HepG2 (cell line): ENCODE results near the gene MOG. TPM values are rescaled to one million over a fixed set of nuclear protein-coding genes. Genes with fewer than 3 reads are reported as not detected.

Experiments
- ATAC-seq: fragments of 200-7000 bp; cut with Tn5 transposase; 3 replicates; pipeline ENCODE4 v1.9.1; 2020; ENCODE audit warnings: mild to moderate bottlenecking, moderate library complexity
- BruUV-seq: library from RNA; stranded (reverse); fragments of 400-500 nt; replicated peaks from 2 replicates; lab custom pipeline; 2021; lab: Mats Ljungman, UMichigan
- CTCF ChIA-PET: fragments of 300-600 bp; formaldehyde crosslinking; extraction: SDS; loops from one replicate; lab custom pipeline; 2021; ENCODE audit warnings: low total read pairs, inconsistent platforms, low intra/inter-chr PET ratio; lab: Yijun Ruan, JAX
- POLR2A ChIA-PET: fragments of 350-600 bp; sonication (Branson Sonifier 250); formaldehyde crosslinking; loops from one replicate; lab custom pipeline; 2020; ENCODE audit warnings: antibody characterized with exemption, inconsistent platforms; lab: Yijun Ruan, JAX
- DNase-seq: peaks from one replicate; pipeline ENCODE4 v3.0.0-alpha.2; 2015; ENCODE audit warnings: low spot score
- FAIRE-seq: peaks from 3 replicates; lab custom pipeline; 2011; peaks lifted over from hg19 to GRCh38; lab: Jason Lieb, UNC
- H2AFZ ChIP-seq: one replicate; pipeline ENCODE4 v1.6.1; 2011; ENCODE audit warnings: low read length, inconsistent platforms
- H3K27ac ChIP-seq: fragments of 300-600 bp; 3 replicates; pipeline ENCODE4 v1.8.0; 2011; ENCODE audit warnings: mixed run types, mild to moderate bottlenecking, mixed read lengths, low read length, inconsistent platforms; ENCODE audit not compliant: insufficient read depth; ENCODE audit errors: extremely low read length
- H3K27me3 ChIP-seq, 2 experiments: fragments of 200-600 bp in 1 of 2; 2 replicates in 1 of 2; 3 replicates in 1 of 2; pipeline versions ENCODE4 v1.6.0 to v1.8.0; 2011; ENCODE audit warnings: low read length in 2 of 2, mild to moderate bottlenecking in 2 of 2, moderate library complexity in 2 of 2, inconsistent platforms in 1 of 2; ENCODE audit not compliant: insufficient read depth in 2 of 2, control insufficient read depth in 1 of 2
- H3K36me3 ChIP-seq, 2 experiments: fragments of 200-600 bp in 1 of 2; replicated peaks in 1 of 2; 2 replicates in 1 of 2; 3 replicates in 1 of 2; pipeline versions ENCODE4 v1.5.1 to v1.8.0; 2011; ENCODE audit warnings: low read length in 2 of 2, inconsistent platforms in 1 of 2; ENCODE audit not compliant: insufficient read depth in 2 of 2, control insufficient read depth in 1 of 2
- H3K4me1 ChIP-seq: 2 replicates; pipeline ENCODE4 v1.5.1; 2012; ENCODE audit warnings: low read length, inconsistent platforms; ENCODE audit not compliant: insufficient read depth
- H3K4me2 ChIP-seq: 2 replicates; pipeline ENCODE4 v1.6.0; 2011; ENCODE audit warnings: low read depth, low read length, inconsistent platforms
- H3K4me3 ChIP-seq, 3 experiments: fragments of 200-600 bp in 1 of 3; sonication (generic), shearing (Covaris generic) in 1 of 3; replicated peaks in 1 of 3; 2 replicates each; pipeline ENCODE4 v1.5.1; 2011 to 2016; ENCODE audit warnings: low read length in 3 of 3, inconsistent platforms in 2 of 3, low read depth in 2 of 3, mild to moderate bottlenecking in 2 of 3, control low read depth in 1 of 3, mixed read lengths in 1 of 3; ENCODE audit not compliant: insufficient read depth in 1 of 3
- H3K79me2 ChIP-seq: one replicate; pipeline ENCODE4 v1.6.1; 2011; ENCODE audit warnings: low read length, inconsistent platforms; ENCODE audit not compliant: insufficient read depth
- H3K9ac ChIP-seq: 2 replicates; pipeline ENCODE4 v1.6.0; 2011; ENCODE audit warnings: mild to moderate bottlenecking, low read depth, low read length, inconsistent platforms; ENCODE audit not compliant: insufficient read depth
- H3K9me3 ChIP-seq: 2 replicates; pipeline ENCODE4 v1.5.1; 2012; ENCODE audit warnings: mild to moderate bottlenecking, low read length
- H4K20me1 ChIP-seq: 2 replicates; pipeline ENCODE4 v1.6.0; 2011; ENCODE audit warnings: inconsistent platforms, mild to moderate bottlenecking, low read length, moderate library complexity; ENCODE audit not compliant: insufficient read depth
- EZH2 ChIP-seq: conservative IDR thresholded peaks from 2 replicates; pipeline ENCODE4 v1.6.1; 2012; ENCODE audit warnings: mild to moderate bottlenecking, low read depth, low read length, moderate library complexity
- FOSL2 ChIP-seq: sonication (generic); formaldehyde crosslinking; IDR thresholded peaks from 2 replicates; pipeline ENCODE4 v1.4.0; 2020; ENCODE audit warnings: missing genetic modification reagents
- FOXA1 ChIP-seq, 2 experiments: fragments of 450-650 bp in 1 of 2; sonication (generic) in 1 of 2; formaldehyde crosslinking in 1 of 2; IDR thresholded peaks; 2 replicates each; pipeline versions ENCODE4 v1.4.0 to v1.6.1; 2016 to 2020; ENCODE audit warnings: missing genetic modification reagents in 1 of 2
- IRF2 ChIP-seq: IDR thresholded peaks from 2 replicates; pipeline ENCODE4 v1.6.1; 2018; ENCODE audit warnings: missing genetic modification reagents, missing compliant biosample characterization
- JARID2 ChIP-seq: sonication (generic); formaldehyde crosslinking; IDR thresholded peaks from 2 replicates; pipeline ENCODE4 v1.8.1; 2023; ENCODE audit warnings: missing genetic modification reagents, inconsistent platforms; ENCODE audit not compliant: insufficient replicate concordance
- MAZ ChIP-seq, 2 experiments: sonication (generic) in 1 of 2; formaldehyde crosslinking in 1 of 2; IDR thresholded peaks; 2 replicates each; pipeline versions ENCODE4 v1.5.0 to v1.6.1; 2012 to 2020; ENCODE audit warnings: low read depth in 2 of 2, mild to moderate bottlenecking in 2 of 2, borderline replicate concordance in 1 of 2, improper control_type of control experiment in 1 of 2, low read length in 1 of 2, missing genetic modification reagents in 1 of 2, moderate library complexity in 1 of 2
- REXO4 ChIP-seq: sonication (generic); formaldehyde crosslinking; IDR thresholded peaks from 2 replicates; pipeline ENCODE4 v1.8.0; 2022; ENCODE audit warnings: missing genetic modification reagents, mild to moderate bottlenecking, borderline replicate concordance
- SAFB2 ChIP-seq: sonication (generic); formaldehyde crosslinking; IDR thresholded peaks from 2 replicates; pipeline ENCODE4 v1.5.1; 2020; ENCODE audit warnings: missing genetic modification reagents, low read depth, mild to moderate bottlenecking, borderline replicate concordance
- SOX13 ChIP-seq, 3 experiments: fragments of 450-650 bp in 1 of 3; sonication (generic) in 1 of 3; formaldehyde crosslinking in 1 of 3; IDR thresholded peaks in 2 of 3; conservative IDR thresholded peaks in 1 of 3; 2 replicates each; pipeline versions ENCODE4 v1.5.0 to v1.6.1; 2016 to 2020; ENCODE audit warnings: antibody characterized with exemption in 1 of 3, mild to moderate bottlenecking in 1 of 3, missing compliant biosample characterization in 1 of 3, missing genetic modification reagents in 1 of 3, moderate library complexity in 1 of 3
- SRF ChIP-seq: IDR thresholded peaks from 2 replicates; pipeline ENCODE4 v1.6.1; 2011; ENCODE audit warnings: mild to moderate bottlenecking, low read depth, low read length, moderate library complexity
- STAG1 ChIP-seq: sonication (generic); formaldehyde crosslinking; IDR thresholded peaks from 2 replicates; pipeline ENCODE4 v1.4.0; 2020; ENCODE audit warnings: missing genetic modification reagents
- TCF7L2 ChIP-seq: IDR thresholded peaks from 2 replicates; pipeline ENCODE4 v1.6.1; 2011; ENCODE audit warnings: mild to moderate bottlenecking, low read depth, low read length, moderate library complexity
- U2AF2 ChIP-seq: fragments of 200-400 bp; formaldehyde crosslinking; IDR thresholded peaks from 2 replicates; pipeline ENCODE4 v1.6.1; 2017; ENCODE audit warnings: low read depth, mild to moderate bottlenecking, low read length
- ZBTB14 ChIP-seq: sonication (generic); formaldehyde crosslinking; IDR thresholded peaks from 2 replicates; pipeline ENCODE4 v1.4.0; 2020; ENCODE audit warnings: missing genetic modification reagents
- ZFP36L2 ChIP-seq: sonication (generic); formaldehyde crosslinking; IDR thresholded peaks from 2 replicates; pipeline ENCODE4 v1.4.0; 2020; ENCODE audit warnings: missing genetic modification reagents
- ZNF160 ChIP-seq: sonication (generic); formaldehyde crosslinking; IDR thresholded peaks from 2 replicates; pipeline ENCODE4 v1.8.0; 2022; ENCODE audit warnings: mild to moderate bottlenecking, inconsistent platforms, missing genetic modification reagents
- ZNF607 ChIP-seq: sonication (generic); formaldehyde crosslinking; IDR thresholded peaks from 2 replicates; pipeline ENCODE4 v1.5.1; 2020; ENCODE audit warnings: missing genetic modification reagents, mild to moderate bottlenecking, borderline replicate concordance
- ZNF678 ChIP-seq: sonication (generic); formaldehyde crosslinking; IDR thresholded peaks from 2 replicates; pipeline ENCODE4 v1.4.0; 2020; ENCODE audit warnings: mild to moderate bottlenecking, missing genetic modification reagents
- ZNF737 ChIP-seq: sonication (generic); formaldehyde crosslinking; IDR thresholded peaks from 2 replicates; pipeline ENCODE4 v1.5.0; 2020; ENCODE audit warnings: missing genetic modification reagents, mild to moderate bottlenecking, borderline replicate concordance
- ZNF761 ChIP-seq: sonication (generic); formaldehyde crosslinking; conservative IDR thresholded peaks from 2 replicates; pipeline ENCODE4 v1.4.0; 2020; ENCODE audit warnings: mild to moderate bottlenecking, missing genetic modification reagents
- WGBS: methylation state at CpG from one replicate; pipeline ENCODE4 v1.1.6; 2017; ENCODE audit warnings: low lambda C conversion rate; 5-methylcytosine and 5-hydroxymethylcytosine counted together
- in situ Hi-C: cut with HindIII; loops from 2 replicates; pipeline ENCODE4 v1.10.0; 2017; ENCODE audit warnings: low pct_unique_long_range_greater_than_20kb; ENCODE audit not compliant: extremely low pct_ligation_motif_present
- intact Hi-C: fragments of 100-400 bp; cut with micrococcal nuclease; formaldehyde crosslinking; loops from one replicate; pipeline ENCODE4 v1.10.0; 2022; ENCODE audit not compliant: unreplicated experiment
- polyA plus RNA-seq, 8 experiments: library from polyadenylated mRNA; depleted of rRNA in 3 of 8; stranded (reverse) in 7 of 8; unstranded in 1 of 8; fragments of >200 nt; fragmentation: Illumina TruSeq in 4 of 8; extraction: Trizol in 4 of 8; gene quantifications; 2 replicates each; pipeline versions ENCODE4 v1.2.1 to v1.2.3, GENCODE V29; 2011 to 2016; ENCODE audit warnings: low read depth in 4 of 8, missing spikeins in 1 of 8, mixed read lengths in 1 of 8; ENCODE audit not compliant: insufficient read depth in 1 of 8
- total RNA-seq, 5 experiments: library from RNA; depleted of rRNA; stranded (reverse); fragments of >200 nt; fragmentation: Illumina TruSeq; extraction: Trizol; gene quantifications; 2 replicates each; pipeline ENCODE4 v1.2.3, GENCODE V29; 2016; ENCODE audit warnings: low read depth in 1 of 5
- TF ChIP-seq, protein P1 (sequence below): IDR thresholded peaks from 2 replicates; pipeline ENCODE4 v1.6.1; 2016; ENCODE audit warnings: mild to moderate bottlenecking

Gene MOG
- total and polyA plus RNA-seq, 2 of the 13 experiments (the other 11 are each of a cell fraction or from before 2014, with no cell fraction given), result not detected

GRCh38 chr6:29632789-29633533 is 23.9 kb upstream of the MOG start, which contains the start of gene GABBR1:
TSS of gene GABBR1 (minus strand) at chr6:29633183. CDS start at chr6:29632385, 798 bp downstream.
- DNase-seq (no peak), ATAC-seq (peak; percentile 79), FAIRE-seq (no peak)
- H3K9ac ChIP-seq, result peak within 1 kb of the TSS; percentile 24; the same call in 1 of the 2 replicates
- peaks cover 27% of the 10 kb centered on the region for H3K4me1 ChIP-seq
- peaks cover 4 to 61% of the 10 kb centered on the region in 2 experiments for H3K27me3 ChIP-seq
- H3K36me3 ChIP-seq, result no peaks in the 10 kb centered on the region
- peak within 1 kb of the TSS; percentile 63 for H3K4me2 ChIP-seq
- no peaks in the 10 kb centered on the region for H3K9me3 ChIP-seq
- H3K27ac ChIP-seq, result no peak within 1 kb of the TSS
- no peaks in the 10 kb centered on the region for H3K79me2 ChIP-seq
- H4K20me1 ChIP-seq, result no peaks in the 10 kb centered on the region; the same call in 1 of the 2 replicates
- WGBS, result 3% methylated on average over 56 of the region's 57 CpGs
- in situ Hi-C loops (no loop called here), intact Hi-C loops (no loop called here)
- H2AFZ ChIP-seq, result no peak within 1 kb of the TSS
- H3K4me3 ChIP-seq, result peak within 1 kb of the TSS; percentile 56 to 74 (median 65)
- CTCF ChIA-PET, result no interaction called here
- no TSS peak for BruUV-seq
- POLR2A ChIA-PET, result interaction anchor here (0.8 to 1.1 kb wide), 2 partner anchors 15 to 709 kb away, joined by 3 to 4 read pairs; partner anchors contain the start of gene TRIM27
- no peak for TF ChIP-seq ZFP36L2 (CRISPR knock-in tag)
- TF ChIP-seq SRF, result no peak
- TF ChIP-seq, protein P1, sequence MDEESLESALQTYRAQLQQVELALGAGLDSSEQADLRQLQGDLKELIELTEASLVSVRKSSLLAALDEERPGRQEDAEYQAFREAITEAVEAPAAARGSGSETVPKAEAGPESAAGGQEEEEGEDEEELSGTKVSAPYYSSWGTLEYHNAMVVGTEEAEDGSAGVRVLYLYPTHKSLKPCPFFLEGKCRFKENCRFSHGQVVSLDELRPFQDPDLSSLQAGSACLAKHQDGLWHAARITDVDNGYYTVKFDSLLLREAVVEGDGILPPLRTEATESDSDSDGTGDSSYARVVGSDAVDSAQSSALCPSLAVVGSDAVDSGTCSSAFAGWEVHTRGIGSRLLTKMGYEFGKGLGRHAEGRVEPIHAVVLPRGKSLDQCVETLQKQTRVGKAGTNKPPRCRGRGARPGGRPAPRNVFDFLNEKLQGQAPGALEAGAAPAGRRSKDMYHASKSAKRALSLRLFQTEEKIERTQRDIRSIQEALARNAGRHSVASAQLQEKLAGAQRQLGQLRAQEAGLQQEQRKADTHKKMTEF (CRISPR knock-in tag), result no peak
- no peak for TF ChIP-seq ZNF761 (CRISPR knock-in tag)
- no peak for TF ChIP-seq IRF2 (CRISPR knock-in tag)
- TF ChIP-seq SAFB2 (CRISPR knock-in tag), result no peak
- no peak for TF ChIP-seq SOX13 (IDR thresholded peaks at IDR 0.05)
- no peak for TF ChIP-seq SOX13 (CRISPR knock-in tag; conservative IDR thresholded peaks at IDR 0.05 in 1 of 2, IDR thresholded peaks at IDR 0.05 in 1 of 2)
- TF ChIP-seq ZNF607 (CRISPR knock-in tag), result no peak
- no peak for TF ChIP-seq FOXA1 (IDR thresholded peaks at IDR 0.05)
- no peak for TF ChIP-seq FOXA1 (CRISPR knock-in tag; IDR thresholded peaks at IDR 0.05)
- TF ChIP-seq EZH2, result no peak
- TF ChIP-seq MAZ (IDR thresholded peaks at IDR 0.05; ENCODE audit: borderline replicate concordance, low read depth, low read length), result no peak
- TF ChIP-seq MAZ (CRISPR knock-in tag; IDR thresholded peaks at IDR 0.05; ENCODE audit: low read depth), result peak; percentile 16; the same call in 1 of the 2 replicates
- no peak for TF ChIP-seq ZNF160 (CRISPR knock-in tag)
- TF ChIP-seq STAG1 (CRISPR knock-in tag), result no peak
- no peak for TF ChIP-seq FOSL2
- TF ChIP-seq ZBTB14 (CRISPR knock-in tag), result no peak
- TF ChIP-seq ZNF678 (CRISPR knock-in tag), result no peak
- TF ChIP-seq JARID2, result no peak
- no peak for TF ChIP-seq TCF7L2
- TF ChIP-seq REXO4 (CRISPR knock-in tag), result no peak
- no peak for TF ChIP-seq ZNF737 (CRISPR knock-in tag)
- TF ChIP-seq U2AF2, result no peak
